OCI-M2 (cell line): ENCODE data around the gene SPRTN.
"Not testable (repeated sequence)": the region's sequence is repeated elsewhere in the genome, so short reads cannot be mapped to it uniquely, and the experiment has no call there.

Source experiments
- DNase-seq: peaks from one replicate; lab custom pipeline; 2025; ENCODE audit not compliant: unreplicated experiment; lab: John Stamatoyannopoulos, UW

Gene SPRTN

DNA sequence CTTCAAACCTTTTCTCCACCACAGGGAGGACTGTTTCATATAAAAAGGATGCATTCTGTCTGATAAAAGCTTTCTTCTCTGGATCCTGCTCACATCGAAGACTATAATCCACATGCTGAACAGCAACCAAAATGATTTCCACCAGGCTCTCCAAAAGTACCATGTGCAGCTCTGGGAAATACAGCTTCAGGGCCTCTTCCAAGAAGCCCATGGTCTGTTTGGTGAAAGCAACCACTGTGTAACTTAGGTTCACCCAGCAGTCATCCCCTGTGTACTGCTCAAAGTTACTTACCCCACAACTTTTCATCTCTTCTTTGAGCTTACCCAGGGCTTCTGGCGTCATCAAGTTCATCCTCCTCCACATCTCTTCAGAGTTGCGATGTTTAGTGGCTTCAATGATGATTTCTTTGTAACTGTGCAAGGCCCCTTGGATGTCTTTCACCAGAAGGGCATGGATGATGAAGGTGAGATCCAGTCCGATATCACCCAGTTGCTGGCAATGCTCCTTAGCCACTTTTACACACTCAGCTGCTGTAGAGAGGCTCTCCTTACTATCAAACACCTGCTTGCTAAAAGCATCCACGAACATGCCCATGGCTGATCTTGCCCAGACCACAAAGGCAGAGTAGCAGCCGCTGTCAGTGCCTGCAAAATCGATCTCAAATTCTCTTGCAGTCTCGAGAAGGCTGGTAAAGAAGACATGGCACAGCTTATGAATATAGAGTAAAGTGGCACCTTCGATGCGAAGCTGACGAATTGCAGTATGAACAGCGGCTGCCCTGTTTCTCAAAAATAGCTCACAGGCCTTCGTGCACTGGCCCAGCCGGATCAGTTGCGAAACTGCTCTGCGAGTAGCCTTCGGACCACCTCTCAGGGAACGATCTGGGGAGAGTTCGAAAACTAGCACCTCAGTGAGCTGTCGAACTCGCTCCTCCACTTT lies 2.2 kb upstream of the SPRTN start:
- no peak for DNase-seq

- DNase-seq = no peak
These were observed 1.0 kb upstream of the SPRTN start for GRCh38 chr1:231337043-231337471.

- peak; percentile 95 for DNase-seq
These were observed 422 bp upstream of the SPRTN start, which contains the start of gene EXOC8 for GRCh38 chr1:231337472-231338269. Gene EXOC8 (minus strand): TSS chr1:231337852. CDS start chr1:231337745, 107 bp downstream.

- DNase-seq = no peak
These were observed 2.4 kb downstream of the SPRTN start for GRCh38 chr1:231340328-231341013.

DNA sequence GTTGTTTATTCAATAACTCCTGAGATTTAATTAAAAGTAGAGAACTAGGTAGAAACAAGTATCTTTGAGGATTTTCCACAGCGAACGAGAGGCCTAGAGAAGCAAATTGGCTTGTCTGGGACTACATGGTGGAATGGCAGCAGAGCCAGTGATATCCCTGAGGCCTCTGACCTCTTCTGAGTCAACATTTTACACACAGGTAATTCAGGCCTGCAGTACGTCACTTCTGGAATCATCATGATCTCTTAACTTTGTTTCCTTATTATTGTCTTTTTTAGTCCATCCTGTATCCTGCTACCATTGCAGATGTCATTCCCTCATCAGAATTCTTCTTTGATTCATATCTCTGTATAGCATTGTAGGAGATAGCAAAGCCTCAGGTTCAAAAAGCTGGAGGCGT lies 9.9 kb downstream of the SPRTN start:
- DNase-seq = no peak

DNA sequence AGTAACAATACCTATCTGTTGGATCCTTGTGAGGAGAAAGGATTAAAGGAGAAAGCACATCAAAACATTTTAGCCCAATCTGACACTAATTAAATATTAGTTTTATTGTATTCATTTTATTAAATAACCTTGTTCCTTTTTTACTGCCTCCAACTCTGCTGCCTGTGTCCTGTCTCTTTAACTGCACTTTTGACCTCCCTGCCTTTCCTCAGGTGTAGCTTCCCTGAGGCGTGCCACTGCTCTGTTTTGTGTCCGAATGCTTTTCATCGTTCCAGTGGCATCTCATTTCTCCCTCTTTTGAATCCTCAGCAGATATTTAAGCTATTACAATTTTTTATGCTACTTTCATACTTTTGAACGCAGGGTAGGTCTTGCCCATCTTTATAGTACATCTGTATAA lies 10.3 kb downstream of the SPRTN start:
- DNase-seq = no peak

GRCh38 chr1:231348856-231349255 lies 10.8 kb downstream of the SPRTN start:
- not testable (repeated sequence) for DNase-seq

GRCh38 chr1:231351816-231352215 lies 13.7 kb downstream of the SPRTN start:
- no peak for DNase-seq

GRCh38 chr1:231353086-231353485 lies 15.0 kb downstream of the SPRTN start:
- no peak for DNase-seq

- DNase-seq = peak; percentile 2
These were observed 16.4 kb downstream of the SPRTN start for GRCh38 chr1:231354330-231355020.

- DNase-seq = no peak
These were observed 17.1 kb downstream of the SPRTN start for GRCh38 chr1:231355171-231355570.

DNA sequence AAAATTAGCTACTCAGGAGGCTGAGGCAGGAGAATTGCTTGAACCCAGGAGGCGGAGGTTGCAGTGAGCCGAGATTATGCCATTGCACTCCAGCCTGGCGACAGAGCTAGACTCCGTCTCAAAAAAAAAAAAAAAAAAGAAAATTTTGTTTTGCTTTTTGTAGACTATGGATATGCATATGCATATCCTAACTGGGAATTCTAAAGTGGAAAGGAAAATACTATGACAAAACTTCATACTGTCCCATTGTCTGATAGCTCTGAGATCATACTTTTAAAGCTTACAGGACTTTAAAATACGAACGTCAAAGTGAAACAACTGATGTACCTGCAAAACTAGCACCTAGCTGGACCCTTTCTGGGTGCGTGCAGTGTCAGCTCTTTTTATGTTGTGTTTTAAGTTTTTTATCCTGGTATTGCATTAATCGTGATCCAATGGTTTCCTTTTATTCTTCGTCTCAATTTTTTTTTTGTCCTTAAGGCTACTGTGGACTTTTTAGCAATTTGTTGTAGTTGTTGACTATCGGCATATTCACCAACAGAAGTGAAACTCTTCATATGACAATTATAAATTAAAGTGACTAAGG lies 19.2 kb downstream of the SPRTN start:
- DNase-seq = no peak

GRCh38 chr1:231357831-231358354 lies 19.8 kb downstream of the SPRTN start:
- DNase-seq = no peak

DNA sequence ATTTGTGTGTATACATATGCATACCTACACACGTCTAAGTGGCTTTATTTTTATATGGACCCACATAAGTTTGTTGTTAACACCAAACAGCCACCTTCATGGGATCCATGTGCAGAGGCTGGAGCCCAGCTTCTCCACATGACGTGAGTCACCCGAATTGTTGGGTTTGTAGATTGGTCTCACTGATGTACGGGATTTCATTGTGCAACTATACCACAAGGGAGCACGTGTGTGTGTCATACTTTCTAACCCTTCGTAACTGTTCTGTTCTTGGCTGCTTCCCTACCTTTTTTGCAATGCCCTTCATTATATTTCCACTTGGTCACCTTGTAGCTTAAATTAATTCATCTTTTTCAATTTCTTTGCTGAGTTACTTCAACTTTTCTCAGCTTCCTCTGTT lies 21.0 kb downstream of the SPRTN start:
- no peak for DNase-seq

DNA sequence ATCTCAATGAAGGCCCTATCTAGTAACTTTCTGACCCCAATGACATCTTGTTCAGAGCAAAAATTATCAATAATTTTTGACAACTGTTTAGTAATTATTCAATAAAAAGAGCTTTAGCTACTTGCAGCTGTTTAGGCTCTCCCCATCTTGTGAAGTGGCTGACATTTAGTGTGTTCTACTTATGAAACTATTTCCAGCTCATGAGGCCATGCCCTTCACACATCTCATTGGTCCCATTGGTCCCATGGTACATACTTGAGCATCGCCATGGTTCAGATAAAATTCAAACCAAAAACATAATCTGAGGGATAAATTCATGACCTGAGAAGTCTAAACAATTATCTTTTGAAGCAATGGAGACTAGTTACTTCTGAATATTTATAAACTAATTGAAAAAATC lies 24.2 kb downstream of the SPRTN start:
- DNase-seq = no peak

- no peak for DNase-seq
These were observed 25.5 kb downstream of the SPRTN start for GRCh38 chr1:231363624-231364023.

DNA sequence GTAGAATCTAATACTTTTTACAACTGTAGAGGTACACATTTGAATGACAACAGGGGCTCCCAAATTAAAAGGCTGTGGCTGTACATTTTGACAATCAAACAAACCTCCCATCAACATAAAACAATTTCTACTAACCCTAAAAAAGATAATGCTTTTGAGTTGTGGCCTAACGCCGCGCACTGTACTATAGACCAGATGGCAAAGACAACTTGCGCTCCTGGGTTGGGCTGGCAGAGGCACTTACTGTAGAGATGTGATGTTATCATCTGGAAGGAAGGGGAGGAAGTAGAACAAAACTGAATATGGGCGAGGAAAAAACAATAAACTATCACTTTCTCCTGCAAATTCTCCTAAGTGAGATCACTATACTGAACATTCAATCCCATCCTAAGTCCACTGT lies 26.1 kb downstream of the SPRTN start:
- DNase-seq = no peak

GRCh38 chr1:231369282-231369681 lies 31.2 kb downstream of the SPRTN start:
- DNase-seq = no peak

- no peak for DNase-seq
These were observed 34.4 kb downstream of the SPRTN start for GRCh38 chr1:231372501-231372900.

DNA sequence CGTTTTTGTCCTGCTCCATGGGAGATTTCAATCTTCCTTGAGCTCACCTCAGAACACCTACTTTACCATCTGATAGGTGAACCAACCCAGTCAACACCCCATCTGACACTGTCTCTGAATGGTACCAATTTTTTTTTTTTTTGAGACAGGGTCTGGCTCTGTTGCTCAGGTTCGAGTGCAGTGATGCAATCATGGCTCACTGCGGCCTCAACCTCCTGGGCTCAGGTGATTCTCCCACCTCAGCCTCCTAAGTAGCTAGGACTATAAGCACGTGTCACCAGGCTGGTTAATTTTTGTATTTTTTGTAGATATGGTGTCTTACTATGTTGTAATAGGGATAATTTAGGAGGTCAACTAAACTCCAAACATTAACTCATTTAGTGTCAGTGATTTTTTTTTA lies 36.3 kb downstream of the SPRTN start:
- no peak for DNase-seq
